ENCODE results near the gene LGI2. TPM values are rescaled to one million over a fixed set of nuclear protein-coding genes. Genes with fewer than 3 reads are reported as not detected.
"Not testable (repeated sequence)": the region's sequence is repeated elsewhere in the genome, so short reads cannot be mapped to it uniquely, and the experiment has no call there.

The LGI2 gene
- total RNA-seq, 1 donor from 2014 or later, result 0.08 TPM

- Mint-ChIP-seq H3K36me3 (ENCODE audit: unreplicated experiment) (no peaks in the 10 kb centered on the region), H3K27me3 (ENCODE audit: unreplicated experiment) (peaks cover 37% of the 10 kb centered on the region), H3K4me3 (ENCODE audit: unreplicated experiment) (no peak overlapping the region), H3K4me1 (ENCODE audit: unreplicated experiment) (no peaks in the 10 kb centered on the region), H3K27ac (ENCODE audit: unreplicated experiment) (no peak overlapping the region), H3K9me3 (ENCODE audit: unreplicated experiment) (no peaks in the 10 kb centered on the region)
- TF ChIP-seq, protein P1, sequence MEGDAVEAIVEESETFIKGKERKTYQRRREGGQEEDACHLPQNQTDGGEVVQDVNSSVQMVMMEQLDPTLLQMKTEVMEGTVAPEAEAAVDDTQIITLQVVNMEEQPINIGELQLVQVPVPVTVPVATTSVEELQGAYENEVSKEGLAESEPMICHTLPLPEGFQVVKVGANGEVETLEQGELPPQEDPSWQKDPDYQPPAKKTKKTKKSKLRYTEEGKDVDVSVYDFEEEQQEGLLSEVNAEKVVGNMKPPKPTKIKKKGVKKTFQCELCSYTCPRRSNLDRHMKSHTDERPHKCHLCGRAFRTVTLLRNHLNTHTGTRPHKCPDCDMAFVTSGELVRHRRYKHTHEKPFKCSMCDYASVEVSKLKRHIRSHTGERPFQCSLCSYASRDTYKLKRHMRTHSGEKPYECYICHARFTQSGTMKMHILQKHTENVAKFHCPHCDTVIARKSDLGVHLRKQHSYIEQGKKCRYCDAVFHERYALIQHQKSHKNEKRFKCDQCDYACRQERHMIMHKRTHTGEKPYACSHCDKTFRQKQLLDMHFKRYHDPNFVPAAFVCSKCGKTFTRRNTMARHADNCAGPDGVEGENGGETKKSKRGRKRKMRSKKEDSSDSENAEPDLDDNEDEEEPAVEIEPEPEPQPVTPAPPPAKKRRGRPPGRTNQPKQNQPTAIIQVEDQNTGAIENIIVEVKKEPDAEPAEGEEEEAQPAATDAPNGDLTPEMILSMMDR (IDR thresholded peaks at IDR 0.05), result no peak
- DNase-seq (ENCODE audit: extremely low spot score, unreplicated experiment), result peak; percentile 38
Observed at GRCh38 chr4:25019501-25019900, 11.2 kb downstream of the LGI2 start.

- Mint-ChIP-seq H3K27ac (ENCODE audit: unreplicated experiment) (no peak overlapping the region), H3K9me3 (ENCODE audit: unreplicated experiment) (no peaks in the 10 kb centered on the region), H3K4me1 (ENCODE audit: unreplicated experiment) (no peaks in the 10 kb centered on the region), H3K27me3 (ENCODE audit: unreplicated experiment) (peaks cover 26% of the 10 kb centered on the region), H3K36me3 (ENCODE audit: unreplicated experiment) (no peaks in the 10 kb centered on the region), H3K4me3 (ENCODE audit: unreplicated experiment) (no peak overlapping the region)
- DNase-seq (ENCODE audit: extremely low spot score, unreplicated experiment), result no peak
- TF ChIP-seq, protein P1 (IDR thresholded peaks at IDR 0.05), result no peak
Observed at GRCh38 chr4:25015012-25015411, 15.7 kb downstream of the LGI2 start.

- DNase-seq (ENCODE audit: extremely low spot score, unreplicated experiment), result peak; percentile 25
- not testable (repeated sequence) for H3K27ac Mint-ChIP-seq (ENCODE audit: unreplicated experiment); H3K4me1 Mint-ChIP-seq (ENCODE audit: unreplicated experiment); H3K36me3 Mint-ChIP-seq (ENCODE audit: unreplicated experiment); H3K9me3 Mint-ChIP-seq (ENCODE audit: unreplicated experiment); H3K4me3 Mint-ChIP-seq (ENCODE audit: unreplicated experiment)
- peaks cover 24% of the 10 kb centered on the region for H3K27me3 Mint-ChIP-seq (ENCODE audit: unreplicated experiment)
Observed at GRCh38 chr4:25014662-25014983, 16.1 kb downstream of the LGI2 start.

DNA sequence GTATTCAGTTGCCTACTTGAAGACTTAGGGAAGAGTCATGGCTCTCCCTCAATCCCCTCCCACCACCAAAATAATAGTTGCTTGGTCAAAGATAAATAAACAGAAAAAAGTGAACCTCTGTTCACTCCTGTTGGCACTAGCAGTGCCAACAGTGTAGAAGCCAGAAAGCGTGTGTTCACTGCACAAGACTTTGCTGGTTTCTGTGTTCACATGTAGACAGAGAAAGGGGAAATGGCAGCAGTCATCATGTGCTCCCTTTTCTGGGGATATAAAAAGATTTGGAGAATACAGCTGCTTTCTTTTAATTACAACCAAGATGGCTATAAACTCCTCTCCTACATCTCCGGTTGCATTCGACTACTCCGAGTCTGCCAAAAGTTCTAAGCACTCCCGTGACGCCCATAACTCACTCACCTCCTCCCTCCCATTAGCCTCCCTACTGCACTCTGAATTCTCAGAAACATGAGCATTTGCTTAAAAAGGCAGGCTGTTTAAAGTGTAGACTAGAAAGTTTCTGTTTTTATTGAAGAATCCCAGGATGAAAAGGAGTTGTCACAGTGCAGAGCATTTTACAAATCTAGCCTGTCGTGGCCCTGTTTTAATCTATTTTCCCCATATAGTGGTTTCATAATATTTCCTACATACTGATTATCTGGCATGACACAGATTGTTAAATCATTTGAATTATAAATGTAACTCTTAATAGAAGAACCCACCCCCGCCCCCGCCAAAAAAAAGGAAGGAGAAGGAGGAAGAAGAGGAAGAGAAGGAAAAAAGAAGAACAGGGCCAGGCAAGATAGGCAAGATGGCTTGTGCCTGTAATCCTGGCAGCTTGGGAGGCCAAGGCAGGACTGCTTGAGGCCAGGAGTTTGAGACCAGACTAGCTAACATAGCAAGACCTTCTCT is 16.7 kb downstream of the LGI2 start:
- TF ChIP-seq, protein P1 (IDR thresholded peaks at IDR 0.05), result no peak
- Mint-ChIP-seq H3K4me1 (ENCODE audit: unreplicated experiment) (no peaks in the 10 kb centered on the region), H3K4me3 (ENCODE audit: unreplicated experiment) (no peak overlapping the region), H3K36me3 (ENCODE audit: unreplicated experiment) (no peaks in the 10 kb centered on the region), H3K27me3 (ENCODE audit: unreplicated experiment) (peaks cover 22% of the 10 kb centered on the region), H3K27ac (ENCODE audit: unreplicated experiment) (no peak overlapping the region), H3K9me3 (ENCODE audit: unreplicated experiment) (no peaks in the 10 kb centered on the region)
- peak; percentile 0 for DNase-seq (ENCODE audit: extremely low spot score, unreplicated experiment)

DNA sequence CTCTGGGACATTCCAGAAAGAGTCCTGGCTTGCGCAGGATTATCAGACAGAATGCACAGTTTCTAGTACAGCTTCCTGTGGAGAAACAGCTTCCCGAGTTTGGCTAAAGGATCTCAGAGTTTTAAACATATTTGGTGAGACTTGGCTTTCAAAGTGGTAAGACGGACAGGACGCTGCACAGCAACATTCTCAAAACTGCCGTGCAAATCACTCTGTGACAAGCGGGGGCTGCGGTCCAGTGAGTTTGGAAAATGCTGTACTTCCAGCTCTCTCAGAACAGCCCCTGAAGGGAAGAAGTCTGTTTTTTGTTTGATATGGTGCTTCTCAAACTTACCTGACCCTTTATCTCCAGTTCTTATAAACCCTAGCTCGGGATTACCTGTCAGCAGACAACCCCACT is 18.1 kb downstream of the LGI2 start:
- Mint-ChIP-seq H3K27me3 (ENCODE audit: unreplicated experiment) (peaks cover 20% of the 10 kb centered on the region), H3K27ac (ENCODE audit: unreplicated experiment) (no peak overlapping the region), H3K4me3 (ENCODE audit: unreplicated experiment) (no peak overlapping the region), H3K9me3 (ENCODE audit: unreplicated experiment) (no peaks in the 10 kb centered on the region), H3K4me1 (ENCODE audit: unreplicated experiment) (no peaks in the 10 kb centered on the region), H3K36me3 (ENCODE audit: unreplicated experiment) (no peaks in the 10 kb centered on the region)
- TF ChIP-seq, protein P1 (IDR thresholded peaks at IDR 0.05), result no peak
- no peak for DNase-seq (ENCODE audit: extremely low spot score, unreplicated experiment)

Data from osteocyte (in vitro differentiated cells).